Activated T-helper 17 cell treated with anti-CD3 and anti-CD28 coated beads, Interleukin-2, amount 50 U/mL, for 72 hours (primary cell): Measurements from ENCODE around the gene PM20D2. TPM values are rescaled to one million over a fixed set of nuclear protein-coding genes. Genes with fewer than 3 reads are reported as not detected.

ENCODE experiments used
- ATAC-seq: fragments of 150-1000 bp; cut with Tn5 transposase; replicated peaks from 2 replicates; pipeline ENCODE4 v1.10.0; 2021; ENCODE audit warnings: mild to moderate bottlenecking, moderate library complexity
- H3K27ac Mint-ChIP-seq: one replicate; pipeline ENCODE4 v1.8.0; 2022; ENCODE audit warnings: mixed read lengths
- H3K27me3 Mint-ChIP-seq: one replicate; pipeline ENCODE4 v1.8.0; 2022; ENCODE audit warnings: mixed read lengths
- H3K36me3 Mint-ChIP-seq: one replicate; pipeline ENCODE4 v1.8.0; 2022; ENCODE audit warnings: low read depth, mild to moderate bottlenecking, mixed read lengths
- H3K4me1 Mint-ChIP-seq: one replicate; pipeline ENCODE4 v1.8.0; 2022; ENCODE audit warnings: mixed read lengths
- H3K4me3 Mint-ChIP-seq: one replicate; pipeline ENCODE4 v1.8.0; 2022; ENCODE audit warnings: mild to moderate bottlenecking, mixed read lengths
- H3K9me3 Mint-ChIP-seq: one replicate; pipeline ENCODE4 v1.8.0; 2022; ENCODE audit warnings: mixed read lengths
- total RNA-seq, 2 donors: library from RNA; stranded (reverse); gene quantifications; one replicate each; pipeline ENCODE4 v1.2.3, GENCODE V29; 2022

The PM20D2 gene
- total RNA-seq, 2 donors from 2014 or later: 7.9 to 9.2 TPM

GRCh38 chr6:89133981-89134380, 11.9 kb upstream of the PM20D2 start:
- Mint-ChIP-seq H3K4me1 (no peaks in the 10 kb centered on the region), H3K4me3 (no peak overlapping the region), H3K27me3 (no peaks in the 10 kb centered on the region), H3K36me3 (no peaks in the 10 kb centered on the region), H3K27ac (no peak overlapping the region), H3K9me3 (no peaks in the 10 kb centered on the region)
- ATAC-seq: no peak

GRCh38 chr6:89134723-89135122, 11.1 kb upstream of the PM20D2 start:
- Mint-ChIP-seq H3K27ac (no peak overlapping the region), H3K36me3 (no peaks in the 10 kb centered on the region), H3K4me1 (no peaks in the 10 kb centered on the region), H3K4me3 (no peak overlapping the region), H3K27me3 (no peaks in the 10 kb centered on the region), H3K9me3 (no peaks in the 10 kb centered on the region)
- ATAC-seq: no peak

- no peaks in the 10 kb centered on the region for H3K36me3 Mint-ChIP-seq
- no peak overlapping the region for H3K4me3 Mint-ChIP-seq
- H3K9me3 Mint-ChIP-seq: no peaks in the 10 kb centered on the region
- no peaks in the 10 kb centered on the region for H3K27me3 Mint-ChIP-seq
- no peaks in the 10 kb centered on the region for H3K4me1 Mint-ChIP-seq
- no peak for ATAC-seq
- no peak overlapping the region for H3K27ac Mint-ChIP-seq
These were observed 7.7 kb upstream of the PM20D2 start for GRCh38 chr6:89138173-89138572.

GRCh38 chr6:89139509-89140346, 6.1 kb upstream of the PM20D2 start:
- H3K9me3 Mint-ChIP-seq: no peaks in the 10 kb centered on the region
- no peak overlapping the region for H3K4me3 Mint-ChIP-seq
- H3K36me3 Mint-ChIP-seq: no peaks in the 10 kb centered on the region
- ATAC-seq: no peak
- H3K27me3 Mint-ChIP-seq: no peaks in the 10 kb centered on the region
- H3K4me1 Mint-ChIP-seq: no peaks in the 10 kb centered on the region
- H3K27ac Mint-ChIP-seq: no peak overlapping the region

- no peaks in the 10 kb centered on the region for H3K27me3 Mint-ChIP-seq
- peaks cover 2% of the 10 kb centered on the region for H3K36me3 Mint-ChIP-seq
These were observed 5.3 kb upstream of the PM20D2 start for GRCh38 chr6:89140347-89141156.

GRCh38 chr6:89144354-89144906, 1.4 kb upstream of the PM20D2 start:
- H3K4me3 Mint-ChIP-seq: peak overlapping the region; percentile 95
- H3K27ac Mint-ChIP-seq: peak overlapping the region; percentile 51
- ATAC-seq: peak; percentile 37
- peaks cover 15% of the 10 kb centered on the region for H3K4me1 Mint-ChIP-seq
- no peaks in the 10 kb centered on the region for H3K27me3 Mint-ChIP-seq
- H3K9me3 Mint-ChIP-seq: no peaks in the 10 kb centered on the region
- peaks cover 23% of the 10 kb centered on the region for H3K36me3 Mint-ChIP-seq

More at GRCh38 chr6:89140347-89141156, 5.3 kb upstream of the PM20D2 start:
- no peak overlapping the region for H3K27ac Mint-ChIP-seq
- no peaks in the 10 kb centered on the region for H3K4me1 Mint-ChIP-seq
- no peak overlapping the region for H3K4me3 Mint-ChIP-seq
- ATAC-seq: no peak
- no peaks in the 10 kb centered on the region for H3K9me3 Mint-ChIP-seq

GRCh38 chr6:89145091-89145955, 532 bp upstream of the PM20D2 start:
- no peaks in the 10 kb centered on the region for H3K27me3 Mint-ChIP-seq
- H3K4me1 Mint-ChIP-seq: peaks cover 15% of the 10 kb centered on the region
- H3K9me3 Mint-ChIP-seq: no peaks in the 10 kb centered on the region
- H3K27ac Mint-ChIP-seq: peak overlapping the region; percentile 98
- peaks cover 30% of the 10 kb centered on the region for H3K36me3 Mint-ChIP-seq
- ATAC-seq: peak; percentile 86
- H3K4me3 Mint-ChIP-seq: peak overlapping the region; percentile 95

GRCh38 chr6:89146718-89147700, 1.2 kb downstream of the PM20D2 start:
- peaks cover 15% of the 10 kb centered on the region for H3K4me1 Mint-ChIP-seq
- H3K4me3 Mint-ChIP-seq: peak overlapping the region; percentile 81
- peaks cover 39% of the 10 kb centered on the region for H3K36me3 Mint-ChIP-seq
- H3K9me3 Mint-ChIP-seq: no peaks in the 10 kb centered on the region
- ATAC-seq: peak; percentile 20
- H3K27me3 Mint-ChIP-seq: no peaks in the 10 kb centered on the region
- H3K27ac Mint-ChIP-seq: peak overlapping the region; percentile 47

GRCh38 chr6:89148016-89148750, 2.3 kb downstream of the PM20D2 start:
- no peak for ATAC-seq
- peaks cover 46% of the 10 kb centered on the region for H3K36me3 Mint-ChIP-seq
- H3K4me3 Mint-ChIP-seq: peak overlapping the region; percentile 45
- H3K27me3 Mint-ChIP-seq: no peaks in the 10 kb centered on the region
- H3K27ac Mint-ChIP-seq: no peak overlapping the region
- no peaks in the 10 kb centered on the region for H3K9me3 Mint-ChIP-seq
- peaks cover 15% of the 10 kb centered on the region for H3K4me1 Mint-ChIP-seq

- no peak for ATAC-seq
- Mint-ChIP-seq H3K36me3 (peaks cover 63% of the 10 kb centered on the region), H3K27me3 (no peaks in the 10 kb centered on the region), H3K27ac (no peak overlapping the region), H3K4me3 (no peak overlapping the region), H3K9me3 (no peaks in the 10 kb centered on the region), H3K4me1 (no peaks in the 10 kb centered on the region)
These were observed 8.3 kb downstream of the PM20D2 start for GRCh38 chr6:89154131-89154530.

GRCh38 chr6:89160331-89161092, 14.7 kb downstream of the PM20D2 start:
- no peaks in the 10 kb centered on the region for H3K27me3 Mint-ChIP-seq
- H3K27ac Mint-ChIP-seq: no peak overlapping the region
- no peak for ATAC-seq
- H3K9me3 Mint-ChIP-seq: no peaks in the 10 kb centered on the region
- no peak overlapping the region for H3K4me3 Mint-ChIP-seq
- peaks cover 72% of the 10 kb centered on the region for H3K36me3 Mint-ChIP-seq
- no peaks in the 10 kb centered on the region for H3K4me1 Mint-ChIP-seq
